ENCODE measurements around the gene SESN1.
"Not testable (repeated sequence)": the region's sequence is repeated elsewhere in the genome, so short reads cannot be mapped to it uniquely, and the experiment has no call there.

Gene SESN1

GRCh38 chr6:109093732-109094415, 772 bp downstream of the SESN1 start:
- DNase-seq: peak; percentile 10 to 34

GRCh38 chr6:109092074-109092473, 2.6 kb downstream of the SESN1 start:
- DNase-seq: no peak

GRCh38 chr6:109091314-109092024, 3.2 kb downstream of the SESN1 start:
- DNase-seq: no peak

- peak in 1 of 2 experiments; percentile 38 for DNase-seq
These were observed 5.7 kb downstream of the SESN1 start for GRCh38 chr6:109088995-109089394.

- DNase-seq: no peak
These were observed 6.9 kb downstream of the SESN1 start for GRCh38 chr6:109087661-109088264.

GRCh38 chr6:109084146-109084545, 10.5 kb downstream of the SESN1 start:
- DNase-seq: not testable (repeated sequence)

GRCh38 chr6:109083657-109084056, 11.0 kb downstream of the SESN1 start:
- DNase-seq: no peak

GRCh38 chr6:109082188-109082577, 12.5 kb downstream of the SESN1 start:
- DNase-seq: no peak

GRCh38 chr6:109081516-109082187, 13.0 kb downstream of the SESN1 start:
- DNase-seq: no peak

GRCh38 chr6:109081026-109081425, 13.6 kb downstream of the SESN1 start:
- no peak for DNase-seq

GRCh38 chr6:109079981-109080380, 14.7 kb downstream of the SESN1 start:
- no peak for DNase-seq

- no peak for DNase-seq
These were observed 18.3 kb downstream of the SESN1 start for GRCh38 chr6:109076377-109076776.

GRCh38 chr6:109075934-109076333, 18.7 kb downstream of the SESN1 start:
- DNase-seq: no peak

GRCh38 chr6:109074133-109074415, 20.6 kb downstream of the SESN1 start:
- DNase-seq: no peak

GRCh38 chr6:109073344-109074132, 21.1 kb downstream of the SESN1 start:
- peak; percentile 65 to 81 for DNase-seq

GRCh38 chr6:109071125-109071917, 23.3 kb downstream of the SESN1 start:
- no peak for DNase-seq

- no peak for DNase-seq
These were observed 24.9 kb downstream of the SESN1 start for GRCh38 chr6:109069746-109070145.

GRCh38 chr6:109062767-109063352, 31.8 kb downstream of the SESN1 start:
- DNase-seq: no peak

GRCh38 chr6:109062216-109062615, 32.4 kb downstream of the SESN1 start:
- DNase-seq: no peak

GRCh38 chr6:109060571-109060970, 34.1 kb downstream of the SESN1 start:
- no peak for DNase-seq

GRCh38 chr6:109059571-109060021, 35.0 kb downstream of the SESN1 start:
- DNase-seq: peak in 1 of 2 experiments; percentile 11

GRCh38 chr6:109059153-109059552, 35.5 kb downstream of the SESN1 start:
- DNase-seq: no peak
